ENCODE data around the gene BAX.

Gene BAX

DNA sequence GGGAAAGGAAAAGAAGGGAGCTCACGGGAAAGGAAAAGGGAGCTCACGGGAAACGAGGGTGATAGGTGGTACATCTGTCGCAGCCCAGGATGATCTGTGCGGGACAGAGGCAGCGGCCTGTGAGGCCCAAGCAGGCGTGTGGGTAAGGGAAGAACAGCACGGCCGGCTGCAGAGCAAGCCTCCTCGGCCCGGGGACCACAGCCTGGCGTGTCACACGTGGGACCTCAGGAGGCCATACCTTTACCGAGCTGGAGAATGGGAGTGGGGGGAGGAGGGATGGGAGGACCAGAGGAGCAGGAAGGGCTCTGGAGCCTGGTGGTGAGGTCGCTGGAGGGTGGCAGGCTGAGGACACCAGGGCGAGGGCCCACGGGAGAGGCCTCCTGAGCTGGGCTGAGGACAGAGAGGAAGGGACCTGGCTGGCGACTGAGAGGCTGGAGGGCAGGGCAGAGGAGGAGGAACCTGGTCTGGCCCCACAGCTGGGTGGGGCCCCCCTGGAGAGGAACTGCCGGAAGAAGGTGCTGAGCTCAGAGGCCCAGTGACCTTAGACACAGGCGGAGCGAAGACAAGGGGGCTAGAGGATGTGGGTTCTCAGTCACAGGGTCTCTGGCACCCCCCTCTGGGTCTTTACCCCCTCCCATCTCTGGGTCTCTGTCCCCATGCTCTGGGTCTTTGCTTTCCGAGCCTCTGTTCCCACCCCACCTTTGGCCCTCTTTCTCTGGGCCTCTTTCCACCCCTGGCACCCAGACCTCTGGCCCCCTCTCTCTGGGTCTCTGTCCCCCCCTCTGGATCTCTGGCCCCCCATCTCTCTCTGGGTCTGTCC, 7.6 kb downstream of the BAX start:
- DNase-seq (ENCODE audit: low read depth) = no peak

DNA sequence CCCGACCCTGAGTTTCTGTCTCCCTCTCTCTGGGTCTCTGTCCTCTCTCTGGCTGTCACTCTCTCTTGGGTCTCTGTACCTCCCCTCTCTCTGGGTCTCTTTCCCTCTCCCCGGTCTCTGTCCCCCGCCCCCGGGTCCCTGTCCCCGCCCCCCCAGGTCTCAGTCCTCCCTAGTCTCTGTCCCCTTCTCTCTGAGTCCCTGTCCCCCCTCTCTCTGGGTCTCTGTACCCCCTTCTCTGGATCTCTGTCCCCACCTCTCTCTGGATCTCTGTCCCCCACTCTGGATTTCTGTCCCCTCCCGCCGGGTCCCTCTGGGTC, 8.1 kb downstream of the BAX start:
- DNase-seq (ENCODE audit: low read depth) = no peak

DNA sequence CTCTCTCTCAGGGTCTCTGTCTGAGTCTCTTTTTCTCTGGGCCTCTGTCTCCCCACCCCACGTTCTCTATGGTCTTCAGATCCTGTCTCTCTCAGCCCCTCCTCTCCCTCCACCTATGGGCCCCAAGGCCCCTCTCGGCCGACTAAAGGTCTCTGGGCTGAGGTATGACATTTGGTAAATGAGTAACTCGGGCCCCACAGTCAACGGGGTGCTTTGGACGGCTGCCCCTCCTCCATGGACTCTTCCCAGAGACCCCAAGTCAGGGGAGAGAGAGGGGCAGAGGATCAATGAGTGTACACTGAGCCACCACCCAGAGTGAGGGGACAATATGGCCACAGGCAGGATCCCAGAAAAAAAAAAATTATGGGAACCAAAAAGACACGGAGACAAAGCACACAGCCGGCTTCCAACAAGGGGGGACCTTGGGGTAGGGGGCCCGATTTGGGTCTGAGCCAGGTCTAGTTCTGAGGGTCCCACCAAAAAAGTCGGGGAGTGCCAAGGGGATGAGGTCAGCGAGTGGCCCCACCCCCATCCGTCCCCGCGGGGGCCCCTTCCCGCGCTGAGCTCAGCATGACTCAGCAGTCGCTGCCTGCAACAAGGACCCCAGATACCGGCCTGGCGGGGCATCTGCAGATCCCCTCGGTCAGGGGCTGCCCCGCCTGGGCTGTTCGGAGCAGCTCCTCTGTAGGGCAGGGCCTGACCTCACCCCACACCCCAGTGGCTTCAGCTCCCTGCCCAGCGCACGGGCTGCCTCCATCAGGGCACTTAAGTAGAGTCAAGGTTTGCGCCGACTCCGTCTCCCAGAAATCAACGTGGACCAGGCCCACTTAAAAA, 8.9 kb downstream of the BAX start:
- DNase-seq (ENCODE audit: low read depth) = peak; percentile 43

DNA sequence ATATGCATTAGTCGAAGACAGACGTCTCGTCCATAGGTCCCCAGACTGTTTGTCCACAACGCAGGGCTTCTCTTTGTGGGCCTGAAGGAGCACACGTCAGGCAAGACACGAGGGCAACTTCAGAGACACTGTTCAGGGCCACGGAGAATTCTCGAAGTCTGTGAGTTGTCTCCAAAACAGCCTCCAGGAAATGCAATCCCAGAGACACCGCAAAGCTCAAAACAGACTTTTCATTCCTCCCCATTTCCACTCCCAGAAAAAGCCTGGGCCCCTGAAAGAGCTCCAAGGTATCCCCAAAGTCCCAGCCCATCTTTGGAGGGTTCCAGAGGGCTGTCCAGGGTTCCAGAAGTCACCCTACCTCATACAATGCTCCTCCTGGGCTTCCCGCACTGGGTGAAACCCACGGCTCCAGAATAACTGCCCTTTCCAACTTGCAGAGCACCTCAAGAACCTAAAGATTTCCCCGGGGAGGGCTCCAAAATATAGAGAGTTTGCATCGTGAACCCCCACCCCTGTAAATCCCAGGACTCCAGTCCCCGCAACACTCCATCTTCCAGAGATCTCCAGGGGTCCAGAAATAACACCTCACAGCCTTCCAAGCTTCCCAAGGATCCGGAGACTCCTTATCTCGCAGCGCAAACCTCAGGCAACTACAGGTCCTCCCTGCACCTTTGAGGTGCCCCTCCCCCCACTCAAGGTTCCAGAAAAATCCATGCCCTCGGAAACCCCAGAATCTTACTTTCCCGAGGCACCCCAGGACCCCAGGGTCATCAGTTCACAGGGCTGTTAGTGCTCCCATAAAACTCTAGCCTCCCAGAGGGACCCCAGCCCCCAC, 9.7 kb downstream of the BAX start:
- no peak for DNase-seq (ENCODE audit: low read depth)

DNA sequence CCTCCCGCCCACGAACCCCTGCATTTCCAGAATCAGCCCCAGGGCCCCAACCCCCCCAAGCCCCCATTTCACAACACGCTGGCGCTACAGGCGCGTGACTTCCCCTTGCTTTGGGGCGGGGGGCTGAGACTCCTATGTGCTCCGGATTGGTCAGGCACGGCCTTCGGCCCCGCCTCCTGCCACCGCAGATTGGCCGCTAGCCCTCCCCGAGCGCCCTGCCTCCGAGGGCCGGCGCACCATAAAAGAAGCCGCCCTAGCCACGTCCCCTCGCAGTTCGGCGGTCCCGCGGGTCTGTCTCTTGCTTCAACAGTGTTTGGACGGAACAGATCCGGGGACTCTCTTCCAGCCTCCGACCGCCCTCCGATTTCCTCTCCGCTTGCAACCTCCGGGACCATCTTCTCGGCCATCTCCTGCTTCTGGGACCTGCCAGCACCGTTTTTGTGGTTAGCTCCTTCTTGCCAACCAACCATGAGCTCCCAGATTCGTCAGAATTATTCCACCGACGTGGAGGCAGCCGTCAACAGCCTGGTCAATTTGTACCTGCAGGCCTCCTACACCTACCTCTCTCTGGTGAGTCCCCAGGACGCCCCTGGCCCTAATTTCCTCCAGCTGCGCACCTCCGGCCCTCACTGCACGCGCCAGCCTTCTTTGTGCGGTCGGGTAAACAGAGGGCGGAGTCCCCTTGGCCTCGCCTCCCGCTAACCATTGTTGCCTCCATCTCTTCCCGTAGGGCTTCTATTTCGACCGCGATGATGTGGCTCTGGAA, 10.5 kb downstream of the BAX start, which contains the start of gene FTL:
TSS of gene FTL (plus strand) at position 270 of the 766 bp plus-strand sequence. CDS start at position 469, 199 bp downstream.
- DNase-seq (ENCODE audit: low read depth) = peak; percentile 74

DNA sequence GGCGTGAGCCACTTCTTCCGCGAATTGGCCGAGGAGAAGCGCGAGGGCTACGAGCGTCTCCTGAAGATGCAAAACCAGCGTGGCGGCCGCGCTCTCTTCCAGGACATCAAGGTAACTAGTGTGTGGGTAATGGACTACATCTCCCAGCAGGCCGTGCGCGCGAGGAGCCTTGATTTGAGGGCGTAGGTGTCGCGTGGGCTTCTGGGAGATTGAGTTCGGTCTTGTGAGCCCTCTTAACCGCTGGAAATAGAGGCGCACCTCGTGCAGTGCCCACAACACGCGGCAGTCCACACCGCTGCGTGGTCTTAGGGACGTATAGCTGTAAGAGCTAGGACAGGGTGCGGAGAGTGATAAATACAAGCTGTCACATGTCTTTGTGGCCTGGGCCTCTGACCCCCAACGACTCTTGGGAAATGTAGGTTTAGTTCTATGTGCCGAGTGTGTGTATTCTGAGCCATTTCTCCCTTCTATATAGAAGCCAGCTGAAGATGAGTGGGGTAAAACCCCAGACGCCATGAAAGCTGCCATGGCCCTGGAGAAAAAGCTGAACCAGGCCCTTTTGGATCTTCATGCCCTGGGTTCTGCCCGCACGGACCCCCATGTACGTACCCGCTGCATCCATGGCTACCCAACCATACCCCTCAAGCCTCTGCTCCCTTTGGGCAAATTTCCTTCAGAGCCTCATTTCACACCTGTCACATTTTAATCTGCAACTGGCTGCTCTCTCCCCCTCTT, 11.3 kb downstream of the BAX start:
- DNase-seq (ENCODE audit: low read depth) = peak; percentile 67

DNA sequence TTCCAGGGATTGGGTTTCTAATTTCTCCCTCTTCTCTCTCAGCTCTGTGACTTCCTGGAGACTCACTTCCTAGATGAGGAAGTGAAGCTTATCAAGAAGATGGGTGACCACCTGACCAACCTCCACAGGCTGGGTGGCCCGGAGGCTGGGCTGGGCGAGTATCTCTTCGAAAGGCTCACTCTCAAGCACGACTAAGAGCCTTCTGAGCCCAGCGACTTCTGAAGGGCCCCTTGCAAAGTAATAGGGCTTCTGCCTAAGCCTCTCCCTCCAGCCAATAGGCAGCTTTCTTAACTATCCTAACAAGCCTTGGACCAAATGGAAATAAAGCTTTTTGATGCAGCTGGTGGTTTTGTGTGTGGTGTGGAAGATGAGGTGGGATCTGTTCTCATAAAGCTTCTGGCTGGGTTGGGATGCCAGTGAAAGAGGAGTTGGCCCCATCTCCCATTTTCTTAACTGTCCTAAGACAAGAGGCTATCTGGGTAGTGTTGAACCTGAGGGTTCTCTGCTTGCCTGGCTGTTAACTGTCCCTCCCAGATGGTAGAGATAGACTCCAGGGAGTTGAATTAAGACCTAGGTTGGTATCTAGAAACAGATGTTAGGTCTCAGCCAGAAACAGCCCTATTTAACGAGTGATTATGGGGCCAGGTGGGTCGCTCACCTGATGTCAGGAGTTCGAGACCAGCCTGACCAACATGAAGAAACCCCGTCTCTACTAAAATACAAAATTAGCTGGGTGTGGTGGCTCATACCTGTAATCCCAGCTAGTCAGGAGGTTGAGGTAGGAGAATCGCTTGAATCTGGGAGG, 12.1 kb downstream of the BAX start:
- no peak for DNase-seq (ENCODE audit: low read depth)

DNA sequence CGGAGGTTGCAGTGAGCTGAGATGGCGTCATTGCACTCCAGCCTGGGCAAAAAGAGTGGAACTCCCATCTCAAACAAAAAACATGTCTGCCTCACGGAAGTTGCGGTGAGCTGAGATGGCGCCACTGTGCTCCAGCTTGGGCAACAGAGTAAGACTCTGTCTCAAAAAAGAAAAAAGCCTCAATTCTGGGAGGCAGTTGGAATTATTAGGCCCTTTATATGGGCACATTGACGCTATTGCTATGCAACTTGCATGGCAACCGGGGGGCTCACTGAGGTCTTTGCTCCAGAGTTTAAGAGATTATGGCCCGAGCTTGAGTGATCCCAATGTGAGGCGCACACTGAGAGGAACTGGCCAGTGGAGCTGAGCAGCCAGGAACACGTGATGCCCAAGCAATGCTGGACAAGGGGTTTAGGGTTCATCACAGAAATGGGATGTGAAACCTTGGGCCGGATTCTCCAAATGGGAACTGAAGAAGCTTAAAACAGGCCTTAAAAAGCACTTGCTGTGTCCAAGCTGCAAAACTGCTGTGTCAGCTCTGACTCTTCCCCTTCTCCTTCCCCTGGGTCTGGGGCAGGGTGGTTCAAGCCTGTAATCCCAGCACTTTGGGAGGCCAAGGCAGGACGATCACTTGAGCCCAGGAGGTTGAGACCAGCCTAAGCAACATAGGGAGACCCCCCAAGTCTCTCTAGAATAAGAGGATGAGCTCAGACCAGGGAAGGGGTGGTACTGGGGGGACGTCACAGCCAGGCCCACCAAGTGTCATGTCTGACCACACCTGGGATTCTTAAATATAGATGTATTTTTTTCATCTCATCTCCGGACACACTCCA, 12.9 kb downstream of the BAX start:
- no peak for DNase-seq (ENCODE audit: low read depth)

DNA sequence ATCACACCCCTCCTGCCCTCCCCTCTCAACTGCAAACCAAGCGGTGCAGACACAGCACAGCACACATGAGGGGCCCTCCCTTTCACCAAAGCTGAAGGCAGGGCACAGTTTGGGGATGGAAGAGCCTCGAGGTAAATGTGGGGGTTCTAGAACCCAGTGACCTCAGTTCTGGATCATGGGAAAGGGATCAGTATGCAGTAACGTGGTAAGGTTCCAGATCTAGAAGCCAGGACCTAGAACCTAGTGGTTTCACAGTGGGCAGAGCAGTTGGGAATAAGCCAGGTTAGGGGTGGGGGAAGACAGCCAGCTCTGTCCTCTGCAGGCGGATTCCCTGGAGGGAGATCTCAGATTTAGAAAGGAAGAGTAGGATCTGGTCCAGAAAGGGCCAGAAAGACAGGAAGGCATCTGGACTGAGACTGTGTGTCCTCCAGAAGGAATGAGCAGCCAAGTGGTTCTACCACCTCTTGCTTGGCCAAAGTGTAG, 13.5 kb downstream of the BAX start:
- DNase-seq (ENCODE audit: low read depth) = no peak

DNA sequence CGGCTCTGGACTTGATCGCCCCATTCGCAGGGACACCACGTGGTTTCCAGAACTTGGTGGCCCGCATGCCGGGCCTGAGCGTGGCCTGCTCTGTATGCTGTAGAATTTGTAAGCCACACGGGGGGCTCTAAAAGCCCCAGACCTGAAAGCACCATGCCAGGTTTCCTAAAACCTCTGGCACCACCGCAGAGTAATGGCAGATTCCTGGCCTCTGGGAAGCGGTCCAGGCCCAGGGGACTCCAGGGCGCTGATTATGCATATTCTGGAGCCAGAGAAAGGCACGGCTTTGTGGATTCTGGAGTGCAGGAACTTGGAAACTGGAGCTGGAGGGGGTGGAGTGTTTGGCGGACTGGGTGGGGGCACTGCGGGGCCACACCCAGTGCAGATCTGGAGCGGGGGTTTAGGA, 14.1 kb downstream of the BAX start:
- no peak for DNase-seq (ENCODE audit: low read depth)

DNA sequence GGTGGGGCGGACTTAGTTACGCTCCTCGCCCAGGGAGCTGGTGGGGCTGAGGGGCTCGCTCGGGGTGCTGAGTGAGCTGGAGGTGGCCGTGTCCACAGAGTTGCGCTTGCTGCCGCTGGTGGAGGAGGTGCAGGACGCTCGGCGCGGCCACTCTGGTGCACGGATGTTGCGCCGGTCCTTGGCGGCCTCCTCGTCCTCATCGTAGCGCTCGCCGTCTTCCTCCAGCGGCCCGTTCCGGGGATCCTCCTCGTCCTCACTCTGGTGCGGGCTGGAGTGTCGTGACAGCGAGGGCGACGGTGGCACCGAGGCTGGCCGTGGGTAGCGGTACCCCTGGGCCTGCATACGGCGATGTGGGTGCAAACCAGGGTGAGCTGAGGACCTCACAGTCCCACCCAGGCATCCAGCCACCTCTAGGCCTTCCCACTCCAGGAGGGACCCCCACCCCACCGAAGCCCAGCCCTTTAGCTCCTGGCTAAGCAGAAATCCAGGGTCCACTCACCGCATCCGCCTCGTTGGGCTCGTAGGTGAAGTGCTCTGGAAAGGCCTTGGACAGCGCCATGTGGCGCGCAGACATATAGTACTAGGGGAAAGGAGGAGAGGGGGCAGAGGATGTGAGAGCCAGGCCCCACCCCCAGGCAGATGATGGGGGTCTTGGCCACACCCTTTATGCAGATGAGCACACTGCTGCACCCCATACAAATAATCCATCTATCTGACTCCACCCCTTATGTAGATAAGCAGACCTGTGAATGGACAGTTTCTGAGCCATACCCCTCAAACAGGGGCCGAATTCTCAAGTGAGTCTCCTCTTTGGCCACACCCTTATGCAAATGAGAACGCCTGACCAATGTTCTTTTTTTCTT, 14.8 kb downstream of the BAX start:
- no peak for DNase-seq (ENCODE audit: low read depth)

DNA sequence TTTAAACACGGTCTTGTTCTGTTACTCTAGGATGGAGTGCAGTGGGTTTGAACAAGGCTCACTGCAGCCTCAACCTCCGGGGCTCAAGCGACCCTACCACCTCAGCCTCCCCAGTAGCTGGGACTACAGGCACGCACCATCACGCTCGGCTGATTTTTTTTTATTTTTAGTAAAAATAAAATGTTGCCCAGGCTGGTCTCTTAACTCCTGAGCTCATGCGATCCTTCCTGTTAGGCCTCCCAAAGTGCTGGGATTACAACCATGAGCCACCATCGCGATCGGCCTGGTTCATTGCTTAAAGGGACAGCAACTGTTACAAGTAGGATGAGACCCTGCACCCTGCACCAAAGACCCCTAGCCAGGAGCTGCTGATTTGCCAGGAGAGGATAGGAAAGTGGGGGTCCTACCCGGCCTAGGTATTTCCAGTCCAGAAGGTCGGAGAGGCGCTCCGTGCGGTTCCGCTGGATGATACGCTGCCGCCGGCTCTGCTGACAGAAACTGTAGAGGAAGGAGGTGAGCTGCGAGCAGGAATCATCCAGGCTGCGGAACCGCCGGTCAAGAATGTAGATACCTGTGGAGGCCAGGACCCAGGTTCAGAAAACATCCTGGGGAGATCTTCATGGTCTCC, 15.6 kb downstream of the BAX start:
- no peak for DNase-seq (ENCODE audit: low read depth)

DNA sequence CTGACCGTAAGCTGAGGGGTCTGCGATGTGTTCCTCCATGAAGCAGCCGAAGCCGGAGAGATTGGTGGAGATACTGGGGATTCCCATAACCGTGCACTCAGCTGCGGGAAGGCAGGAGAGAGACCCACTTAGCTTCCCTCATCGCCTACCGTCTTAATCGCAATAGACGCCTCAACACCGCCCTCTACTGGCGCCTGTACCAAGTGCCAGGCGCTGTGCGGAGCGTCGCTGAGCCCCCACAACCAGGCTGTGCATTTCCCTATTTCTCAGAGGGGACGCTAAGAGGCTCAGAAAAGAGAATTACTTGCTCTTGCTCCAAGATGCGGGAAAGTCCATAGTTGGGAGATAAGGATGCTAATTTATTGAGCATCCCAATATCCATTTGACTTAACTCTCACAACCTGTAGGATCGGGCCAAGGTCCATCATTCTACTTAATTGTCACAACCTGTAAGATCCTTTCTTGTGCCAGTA, 16.3 kb downstream of the BAX start:
- peak; percentile 84 for DNase-seq (ENCODE audit: low read depth)

DNA sequence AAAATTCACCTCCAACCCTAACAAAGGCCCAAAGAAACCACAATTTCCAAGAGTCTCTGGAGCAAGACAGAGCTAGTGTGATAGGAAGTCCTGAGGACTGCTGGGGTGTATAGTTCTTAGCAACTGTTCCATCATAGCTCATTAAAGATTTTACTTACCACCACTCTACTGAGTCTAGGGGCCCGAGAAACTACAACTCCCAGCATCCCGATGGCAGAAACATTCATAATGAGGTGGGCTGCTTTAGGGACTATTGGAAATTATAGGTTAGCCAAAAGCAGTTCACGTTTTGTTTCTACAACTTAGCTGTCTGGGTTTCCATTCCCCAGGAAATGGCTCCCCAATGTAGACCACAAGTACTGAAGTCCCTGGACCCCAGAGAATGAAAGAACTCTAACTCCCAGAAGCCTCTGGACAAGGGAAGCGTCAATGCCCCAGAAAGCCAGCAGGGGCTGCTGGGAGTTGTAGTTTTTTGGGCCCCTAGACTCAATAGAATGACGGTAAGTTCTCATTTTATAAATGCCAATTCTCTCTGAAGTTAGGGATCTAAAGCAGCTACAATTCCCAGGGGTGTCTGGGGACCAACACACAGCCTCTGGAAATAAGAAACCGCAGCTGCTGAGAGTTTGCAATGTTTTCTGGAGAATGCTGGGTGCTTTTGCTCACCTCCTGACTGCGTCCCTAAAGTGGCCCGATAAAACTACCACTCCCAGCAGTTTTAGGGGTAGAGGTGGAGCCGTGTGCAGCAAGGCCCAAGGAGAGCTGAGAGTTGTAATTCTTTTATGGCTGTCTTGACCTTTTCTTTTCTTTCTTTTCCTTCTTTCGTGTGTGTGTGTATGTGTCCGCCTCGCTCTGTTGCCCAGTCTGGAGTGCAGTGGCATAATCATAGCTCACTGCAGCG, 21.5 kb downstream of the BAX start:
- no peak for DNase-seq (ENCODE audit: low read depth)

DNA sequence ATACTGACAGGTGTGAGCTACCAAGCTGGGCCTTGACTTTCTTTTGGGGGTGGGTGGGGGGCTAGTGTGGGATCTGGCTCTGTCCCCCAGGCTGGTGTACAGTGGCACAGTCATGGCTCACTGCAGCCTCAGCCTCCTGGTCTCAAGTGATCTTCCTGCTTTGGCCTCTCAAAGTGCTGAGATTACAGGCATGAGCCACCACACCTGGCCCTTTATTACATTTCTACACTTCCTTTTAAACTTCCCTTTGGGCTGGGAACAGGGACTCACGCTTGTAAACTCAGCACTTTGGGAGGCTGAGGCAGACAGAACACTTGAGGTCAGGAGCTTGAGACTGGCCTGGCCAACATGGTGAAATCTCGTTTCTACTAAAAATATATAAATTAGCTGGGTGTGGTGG, 22.4 kb downstream of the BAX start:
- DNase-seq (ENCODE audit: low read depth) = no peak

DNA sequence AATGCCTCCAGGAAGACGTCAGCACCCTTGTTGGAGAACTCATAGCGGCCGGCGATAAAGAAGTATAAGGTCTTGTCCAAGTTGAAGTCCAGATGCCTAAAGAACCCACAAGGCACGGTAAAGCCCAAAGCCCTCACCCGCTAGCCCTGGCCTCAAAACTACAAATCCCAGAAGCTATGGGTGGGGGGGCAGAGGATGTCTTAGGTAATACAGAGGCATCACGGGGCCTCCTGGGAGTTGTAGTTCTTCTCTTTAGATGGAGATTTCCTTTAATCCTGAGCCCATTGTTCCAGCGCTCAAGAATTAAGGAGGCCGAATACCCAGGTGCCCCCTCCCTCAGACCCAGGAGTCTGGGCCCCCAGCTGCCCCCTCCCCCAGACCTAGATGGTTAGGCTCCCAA, 27.6 kb downstream of the BAX start:
- DNase-seq (ENCODE audit: low read depth) = no peak
